Astrocyte of the hippocampus (primary cell): ENCODE measurements around the gene CD55.

Source experiments
- DNase-seq: peaks from one replicate; pipeline ENCODE4 v3.0.0; 2011; ENCODE audit warnings: low read depth, low spot score

CD55 gene

GRCh38 chr1:207321079-207321789 lies at the start of gene CD55:
CD55 (plus strand) TSS chr1:207321678; CDS start chr1:207321766, 88 bp downstream.
- DNase-seq: peak; percentile 94

GRCh38 chr1:207274882-207275281 lies 46.6 kb upstream of the CD55 start:
- DNase-seq: no peak

GRCh38 chr1:207276465-207276864 lies 45.0 kb upstream of the CD55 start:
- no peak for DNase-seq

GRCh38 chr1:207277241-207277640 lies 44.2 kb upstream of the CD55 start:
- DNase-seq: no peak

GRCh38 chr1:207279652-207280051 lies 41.8 kb upstream of the CD55 start:
- DNase-seq: no peak

GRCh38 chr1:207280706-207281105 lies 40.8 kb upstream of the CD55 start:
- no peak for DNase-seq

- peak; percentile 9 for DNase-seq
Observed at GRCh38 chr1:207282058-207282457, 39.4 kb upstream of the CD55 start.

GRCh38 chr1:207282496-207283380 lies 38.7 kb upstream of the CD55 start:
- peak; percentile 13 for DNase-seq

GRCh38 chr1:207283421-207283820 lies 38.1 kb upstream of the CD55 start:
- DNase-seq: no peak

- DNase-seq: no peak
Observed at GRCh38 chr1:207284209-207284897, 37.1 kb upstream of the CD55 start.

- peak; percentile 19 for DNase-seq
Observed at GRCh38 chr1:207286786-207287468, 34.6 kb upstream of the CD55 start.

- DNase-seq: peak; percentile 28
Observed at GRCh38 chr1:207288315-207288714, 33.2 kb upstream of the CD55 start.

- DNase-seq: no peak
Observed at GRCh38 chr1:207289756-207290155, 31.7 kb upstream of the CD55 start.

GRCh38 chr1:207291723-207292122 lies 29.8 kb upstream of the CD55 start:
- DNase-seq: no peak

- DNase-seq: no peak
Observed at GRCh38 chr1:207298186-207298585, 23.3 kb upstream of the CD55 start.

- DNase-seq: peak; percentile 60
Observed at GRCh38 chr1:207298636-207299398, 22.7 kb upstream of the CD55 start.

- no peak for DNase-seq
Observed at GRCh38 chr1:207300970-207301369, 20.5 kb upstream of the CD55 start.

- DNase-seq: no peak
Observed at GRCh38 chr1:207302618-207303393, 18.7 kb upstream of the CD55 start.

GRCh38 chr1:207304710-207305488 lies 16.6 kb upstream of the CD55 start:
- peak; percentile 8 for DNase-seq
